Coronary artery (tissue), 2 donors: ENCODE data around the gene TMEM87B.

Experiments used
- DNase-seq: peaks from one replicate; pipeline ENCODE4 v3.0.0-alpha.2; 2017; ENCODE audit warnings: low spot score
- H3K27ac ChIP-seq, 2 donors: fragments of 200-600 bp; sonication (generic); one replicate each; pipeline ENCODE4 v1.5.1; 2016 to 2019
- H3K4me3 ChIP-seq: fragments of 200-600 bp; sonication (generic); 2 replicates; pipeline ENCODE4 v1.5.1; 2016; ENCODE audit warnings: mild to moderate bottlenecking, moderate library complexity
- CTCF ChIP-seq: fragments of 200-600 bp; sonication (generic); IDR thresholded peaks from one replicate; pipeline ENCODE4 v1.5.1; 2019; ENCODE audit warnings: antibody characterized with exemption

Gene TMEM87B

GRCh38 chr2:112118148-112118547, 63.1 kb downstream of the TMEM87B start:
- Histone ChIP-seq H3K27ac (no peak overlapping the region), H3K4me3 (no peak overlapping the region)
- DNase-seq, result no peak
- no peak for TF ChIP-seq CTCF

- TF ChIP-seq CTCF, result peak; percentile 34
- Histone ChIP-seq H3K4me3 (no peak overlapping the region), H3K27ac (no peak overlapping the region)
- no peak for DNase-seq
Measured at GRCh38 chr2:112121682-112122254, 66.7 kb downstream of the TMEM87B start.

- Histone ChIP-seq H3K27ac (no peak overlapping the region), H3K4me3 (no peak overlapping the region)
- TF ChIP-seq CTCF, result no peak
- DNase-seq, result no peak
Measured at GRCh38 chr2:112129060-112129459, 74.0 kb downstream of the TMEM87B start.

GRCh38 chr2:112133344-112133743, 78.3 kb downstream of the TMEM87B start:
- TF ChIP-seq CTCF, result no peak
- Histone ChIP-seq H3K27ac (no peak overlapping the region), H3K4me3 (no peak overlapping the region)
- no peak for DNase-seq

GRCh38 chr2:112134120-112134519, 79.1 kb downstream of the TMEM87B start:
- DNase-seq, result no peak
- Histone ChIP-seq H3K27ac (no peak overlapping the region), H3K4me3 (no peak overlapping the region)
- TF ChIP-seq CTCF, result no peak

- no peak overlapping the region for H3K27ac ChIP-seq
Measured at GRCh38 chr2:112136096-112136495, 81.0 kb downstream of the TMEM87B start.

More at GRCh38 chr2:112136096-112136495, 81.0 kb downstream of the TMEM87B start:
- no peak overlapping the region for H3K4me3 ChIP-seq
- TF ChIP-seq CTCF, result no peak
- DNase-seq, result no peak
